SK-N-SH (cell line): ENCODE measurements around the gene PHLDA3. TPM values are rescaled to one million over a fixed set of nuclear protein-coding genes. Genes with fewer than 3 reads are reported as not detected.
A peak's percentile ranks its signal among the peaks of the same experiment; 100 is the strongest.

Source experiments
- CTCF ChIA-PET: fragments of 300-600, 350-600 bp; formaldehyde crosslinking; extraction: SDS; loops from one replicate; lab custom pipeline; 2021; lab: Yijun Ruan, JAX
- POLR2A ChIA-PET: fragments of 350-600 bp; sonication (Branson Sonifier 250); formaldehyde crosslinking; extraction: SDS; loops from one replicate; lab custom pipeline; 2020; ENCODE audit warnings: antibody characterized with exemption, inconsistent platforms; lab: Yijun Ruan, JAX
- DNase-seq: peaks from one replicate; pipeline ENCODE4 v3.0.0; 2012
- H2AFZ ChIP-seq: fragments of 200-600 bp; sonication (generic); 2 replicates; pipeline ENCODE4 v1.8.1; 2016; ENCODE audit warnings: antibody characterized with exemption, mild to moderate bottlenecking, low read depth
- H3F3A ChIP-seq: fragments of 200-600 bp; sonication (generic); replicated peaks from 2 replicates; pipeline ENCODE3; 2016; ENCODE audit warnings: antibody characterized with exemption, mild to moderate bottlenecking; ENCODE audit not compliant: insufficient read depth
- H3K27ac ChIP-seq, 2 experiments: fragments of 200-500 bp in 1 of 2; fragments of 200-600 bp in 1 of 2; sonication (Bioruptor generic) in 1 of 2; sonication (generic), shearing (Covaris generic) in 1 of 2; 2 replicates each; pipeline versions ENCODE4 v1.5.1 to v1.6.1; 2014 to 2016; ENCODE audit warnings: low read depth in 2 of 2, inconsistent platforms in 1 of 2, low read length in 1 of 2, mild to moderate bottlenecking in 1 of 2, mixed read lengths in 1 of 2
- H3K27me3 ChIP-seq: fragments of 200-600 bp; sonication (generic), shearing (Covaris generic); 2 replicates; pipeline ENCODE4 v1.6.1; 2016; ENCODE audit warnings: mixed run types; ENCODE audit not compliant: insufficient read depth
- H3K36me3 ChIP-seq, 2 experiments: fragments of 200-500 bp in 1 of 2; fragments of 200-600 bp in 1 of 2; sonication (Bioruptor generic) in 1 of 2; sonication (generic) in 1 of 2; replicated peaks in 1 of 2; 2 replicates each; pipeline versions ENCODE3 to v1.5.1; 2014 to 2016; ENCODE audit warnings: low read length in 1 of 2, mild to moderate bottlenecking in 1 of 2; ENCODE audit not compliant: insufficient read depth in 2 of 2, control insufficient read depth in 1 of 2
- H3K4me1 ChIP-seq, 2 experiments: fragments of 200-500 bp in 1 of 2; fragments of 200-600 bp in 1 of 2; sonication (Bioruptor generic) in 1 of 2; sonication (generic), shearing (Covaris generic) in 1 of 2; 2 replicates each; pipeline versions ENCODE4 v1.5.1 to v1.6.1; 2014 to 2016; ENCODE audit warnings: low read depth in 1 of 2, low read length in 1 of 2, mixed run types in 1 of 2; ENCODE audit not compliant: insufficient read depth in 2 of 2, control insufficient read depth in 1 of 2
- H3K4me2 ChIP-seq: fragments of 200-600 bp; sonication (generic), shearing (Covaris generic); 2 replicates; pipeline ENCODE4 v1.6.1; 2017; ENCODE audit warnings: mixed run types
- H3K4me3 ChIP-seq, 2 experiments: fragments of 200-500 bp in 1 of 2; fragments of 200-600 bp in 1 of 2; sonication (Bioruptor generic) in 1 of 2; sonication (generic), shearing (Covaris generic) in 1 of 2; 2 replicates each; pipeline versions ENCODE4 v1.5.1 to v1.8.1; 2014 to 2016; ENCODE audit warnings: low read depth in 2 of 2, inconsistent platforms in 1 of 2, low read length in 1 of 2, mild to moderate bottlenecking in 1 of 2, mixed read lengths in 1 of 2, moderate library complexity in 1 of 2
- H3K79me2 ChIP-seq: fragments of 200-600 bp; sonication (generic); 2 replicates; pipeline ENCODE4 v1.8.1; 2017; ENCODE audit warnings: mild to moderate bottlenecking; ENCODE audit not compliant: insufficient read depth
- H3K9ac ChIP-seq: fragments of 200-600 bp; sonication (generic); 2 replicates; pipeline ENCODE4 v1.6.1; 2017; ENCODE audit warnings: mixed run types
- H3K9me2 ChIP-seq: fragments of 200-600 bp; sonication (generic); 2 replicates; pipeline ENCODE4 v1.6.1; 2017; ENCODE audit warnings: mixed run types
- H3K9me3 ChIP-seq: fragments of 200-600 bp; sonication (generic); 2 replicates; pipeline ENCODE4 v1.6.1; 2017; ENCODE audit warnings: mixed run types, mild to moderate bottlenecking, moderate library complexity
- H4K20me1 ChIP-seq: fragments of 200-600 bp; sonication (generic); 2 replicates; pipeline ENCODE4 v1.6.1; 2017; ENCODE audit warnings: mild to moderate bottlenecking, mixed run types; ENCODE audit not compliant: insufficient read depth
- ELF1 ChIP-seq: IDR thresholded peaks from 2 replicates; pipeline ENCODE4 v1.4.0; 2012
- EZH2phosphoT487 ChIP-seq: fragments of 200-600 bp; sonication (generic); IDR thresholded peaks from 2 replicates; pipeline ENCODE4 v1.6.1; 2017; ENCODE audit warnings: low read depth, mixed run types, mild to moderate bottlenecking, antibody characterized with exemption, moderate library complexity, borderline replicate concordance
- FOXM1 ChIP-seq: IDR thresholded peaks from 2 replicates; pipeline ENCODE4 v1.4.0; 2012; ENCODE audit warnings: low read depth, mild to moderate bottlenecking
- MEF2A ChIP-seq: IDR thresholded peaks from 2 replicates; pipeline ENCODE4 v1.4.0; 2012; ENCODE audit warnings: low read depth, borderline replicate concordance
- MXI1 ChIP-seq: IDR thresholded peaks from 2 replicates; pipeline ENCODE4 v1.6.1; 2012; ENCODE audit warnings: mild to moderate bottlenecking, low read depth, low read length, improper control_type of control experiment
- NRF1 ChIP-seq: IDR thresholded peaks from 2 replicates; pipeline ENCODE4 v1.6.1; 2012; ENCODE audit warnings: low read depth, mild to moderate bottlenecking, low read length
- RCOR1 ChIP-seq: fragments of 150-350 bp; IDR thresholded peaks from 2 replicates; pipeline ENCODE4 v1.6.1; 2017; ENCODE audit warnings: antibody characterized with exemption, low read length
- RFX5 ChIP-seq: IDR thresholded peaks from 2 replicates; pipeline ENCODE4 v1.6.1; 2012; ENCODE audit warnings: mild to moderate bottlenecking, improper control_type of control experiment, low read length
- SIN3A ChIP-seq: IDR thresholded peaks from 2 replicates; pipeline ENCODE4 v1.6.1; 2012; ENCODE audit warnings: low read depth, mild to moderate bottlenecking, low read length, moderate library complexity, borderline replicate concordance
- SMC3 ChIP-seq: IDR thresholded peaks from 2 replicates; pipeline ENCODE4 v1.6.1; 2012; ENCODE audit warnings: low read depth, low read length, improper control_type of control experiment
- TCF12 ChIP-seq: IDR thresholded peaks from 2 replicates; pipeline ENCODE4 v1.4.0; 2012
- TEAD4 ChIP-seq: IDR thresholded peaks from 2 replicates; pipeline ENCODE4 v1.4.0; 2012; ENCODE audit warnings: mild to moderate bottlenecking, borderline replicate concordance; ENCODE audit not compliant: insufficient read depth
- USF2 ChIP-seq: fragments of 150-350 bp; IDR thresholded peaks from 2 replicates; pipeline ENCODE4 v1.6.1; 2017; ENCODE audit warnings: antibody characterized with exemption, low read length, low read depth, borderline replicate concordance
- WGBS: methylation state at CpG from one replicate; pipeline ENCODE4 v1.1.6; 2017; ENCODE audit warnings: low lambda C conversion rate; 5-methylcytosine and 5-hydroxymethylcytosine counted together
- polyA plus RNA-seq, 3 experiments: library from polyadenylated mRNA; depleted of rRNA; stranded (reverse); fragments of >200 nt; gene quantifications; 2 replicates each; pipeline ENCODE4 v1.2.3, GENCODE V29; 2012
- TF ChIP-seq, protein P1 (sequence below): IDR thresholded peaks from 2 replicates; pipeline ENCODE4; 2012
- TF ChIP-seq, protein P2 (sequence below): IDR thresholded peaks from 2 replicates; pipeline ENCODE4 v1.4.0; 2012; ENCODE audit warnings: low read depth, borderline replicate concordance

Gene PHLDA3
- polyA plus RNA-seq, 1 of the 3 experiments (the other 2 are of a cell fraction) = 105 TPM

DNA sequence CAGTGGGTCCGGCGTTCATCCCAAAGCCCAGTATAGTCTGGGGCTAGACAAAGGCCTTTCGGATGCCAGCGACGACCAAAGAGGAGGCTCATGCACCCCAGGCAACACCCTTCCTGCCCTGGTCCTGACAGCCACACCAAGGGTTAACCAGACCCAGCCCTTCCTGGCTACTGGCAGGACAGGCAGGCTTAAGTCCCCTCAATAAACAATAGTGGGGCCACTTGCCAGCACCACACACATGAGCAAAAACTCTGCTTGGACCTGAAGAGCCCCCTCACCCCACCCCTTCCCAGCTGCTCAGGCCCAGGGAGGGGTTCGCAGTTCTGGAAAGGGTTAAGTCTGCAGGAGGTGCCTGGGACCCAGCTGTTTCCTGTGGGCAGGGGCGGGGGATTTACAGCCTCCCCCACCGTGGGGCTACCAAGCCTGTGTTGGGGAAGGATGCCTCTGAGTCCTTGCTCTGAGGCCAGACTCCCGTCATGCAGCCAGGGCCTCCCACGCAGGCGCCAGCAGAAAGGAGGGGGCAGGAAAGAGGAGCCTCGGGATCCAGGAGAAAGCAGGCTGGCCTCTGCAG lies 18.2 kb downstream of the PHLDA3 start (continued):
- TF ChIP-seq, protein P1, sequence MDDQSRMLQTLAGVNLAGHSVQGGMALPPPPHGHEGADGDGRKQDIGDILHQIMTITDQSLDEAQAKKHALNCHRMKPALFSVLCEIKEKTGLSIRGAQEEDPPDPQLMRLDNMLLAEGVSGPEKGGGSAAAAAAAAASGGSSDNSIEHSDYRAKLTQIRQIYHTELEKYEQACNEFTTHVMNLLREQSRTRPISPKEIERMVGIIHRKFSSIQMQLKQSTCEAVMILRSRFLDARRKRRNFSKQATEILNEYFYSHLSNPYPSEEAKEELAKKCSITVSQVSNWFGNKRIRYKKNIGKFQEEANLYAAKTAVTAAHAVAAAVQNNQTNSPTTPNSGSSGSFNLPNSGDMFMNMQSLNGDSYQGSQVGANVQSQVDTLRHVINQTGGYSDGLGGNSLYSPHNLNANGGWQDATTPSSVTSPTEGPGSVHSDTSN = 0 out of 2 replicates have a peak, but pooled peaks have one; percentile 42
- TF ChIP-seq NRF1 (peak; percentile 72), SMC3 (no peak), RCOR1 (no peak), MXI1 (0 out of 2 replicates have a peak, but pooled peaks have one; percentile 16), SIN3A (no peak)

- Histone ChIP-seq H4K20me1 (no peaks in the 10 kb centered on the region), H3K9me3 (no peaks in the 10 kb centered on the region), H3K79me2 (no peaks in the 10 kb centered on the region), H3K4me3 (no peak overlapping the region), H3K27ac (no peak overlapping the region), H3K27me3 (no peaks in the 10 kb centered on the region), H3K4me1 (peaks cover 9 to 27% of the 10 kb centered on the region in 2 experiments; a peak in 3 of 4 replicates), H3K4me2 (no peak overlapping the region), H3K9ac (no peak overlapping the region), H3K36me3 (no peaks in the 10 kb centered on the region), H2AFZ (no peak overlapping the region), H3K9me2 (no peaks in the 10 kb centered on the region), H3F3A (peaks cover 8% of the 10 kb centered on the region)
- 90% methylated on average over 3 of the region's 5 CpGs for WGBS
- TF ChIP-seq, protein P2, sequence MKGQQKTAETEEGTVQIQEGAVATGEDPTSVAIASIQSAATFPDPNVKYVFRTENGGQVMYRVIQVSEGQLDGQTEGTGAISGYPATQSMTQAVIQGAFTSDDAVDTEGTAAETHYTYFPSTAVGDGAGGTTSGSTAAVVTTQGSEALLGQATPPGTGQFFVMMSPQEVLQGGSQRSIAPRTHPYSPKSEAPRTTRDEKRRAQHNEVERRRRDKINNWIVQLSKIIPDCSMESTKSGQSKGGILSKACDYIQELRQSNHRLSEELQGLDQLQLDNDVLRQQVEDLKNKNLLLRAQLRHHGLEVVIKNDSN = no peak
- TF ChIP-seq, protein P1 = no peak
- no peak for TF ChIP-seq FOXM1
- TF ChIP-seq EZH2phosphoT487 = no peak
- no peak for TF ChIP-seq ELF1
- TF ChIP-seq RFX5 = no peak
- no peak for TF ChIP-seq SIN3A
- TF ChIP-seq TCF12 = no peak
- TF ChIP-seq MEF2A = no peak
- TF ChIP-seq TEAD4 = no peak
- no peak for TF ChIP-seq USF2
- ChIA-PET CTCF (interaction anchor here (0.7 to 11.6 kb wide), 19 partner anchors 9 to 388 kb away, joined by 3 to 124 read pairs (median 12); partner anchors contain the start of gene PHLDA3), POLR2A (no interaction called here)
- DNase-seq = no peak
Measured at GRCh38 chr1:201448990-201449389, 20.0 kb downstream of the PHLDA3 start.
